ENCODE data around the gene MYO9A. TPM values are rescaled to one million over a fixed set of nuclear protein-coding genes. Genes with fewer than 3 reads are reported as not detected.
"Not testable (repeated sequence)": the region's sequence is repeated elsewhere in the genome, so short reads cannot be mapped to it uniquely, and the experiment has no call there.

Gene MYO9A
- total RNA-seq, 2 experiments from 2014 or later, result 18.3 to 20.2 TPM

DNA sequence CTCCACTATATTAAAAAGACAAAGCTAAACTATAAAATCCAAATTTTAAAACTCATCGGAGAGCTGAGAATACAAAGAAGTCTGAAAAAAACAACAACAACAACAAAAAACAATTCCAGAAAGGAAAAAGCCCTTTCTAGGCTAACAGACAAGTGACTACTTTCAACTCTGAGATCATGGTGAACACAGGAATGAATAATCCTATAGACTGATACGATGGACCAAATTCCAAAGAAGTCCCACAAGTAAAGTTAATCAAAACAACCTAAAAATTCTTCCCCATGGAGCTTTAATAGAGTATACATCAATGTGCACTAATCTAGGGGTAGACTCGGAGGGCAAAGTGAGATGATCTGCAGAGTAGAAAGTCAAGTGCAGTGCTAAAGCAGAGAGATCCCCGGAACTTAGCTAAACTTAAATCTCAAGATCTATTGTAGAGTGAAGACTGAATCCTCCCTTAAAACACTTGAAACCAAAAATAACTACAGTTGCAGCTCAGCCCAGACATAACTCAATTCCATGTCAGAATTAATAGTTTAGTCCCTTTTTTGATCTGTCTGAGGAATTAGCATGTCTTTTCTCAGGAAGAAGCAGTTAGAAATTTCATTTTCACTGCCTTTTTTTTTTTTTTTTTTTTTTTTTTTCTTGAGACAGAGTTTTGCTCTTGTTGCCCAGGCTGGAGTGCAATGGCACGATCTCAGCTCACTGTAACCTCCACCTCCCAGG, 43.5 kb downstream of the MYO9A start:
- H3K9me3 Mint-ChIP-seq, result no peaks in the 10 kb centered on the region
- CTCF ChIA-PET, result interaction anchor here (0.7 kb wide), 1 partner anchor 387 kb away, joined by 3 read pairs; no protein-coding TSS in a partner anchor
- H3K27me3 Mint-ChIP-seq, result no peaks in the 10 kb centered on the region
- H3K27ac Mint-ChIP-seq, result no peak overlapping the region
- DNase-seq, result no peak
- POLR2A ChIA-PET, result no interaction called here
- peaks cover 18% of the 10 kb centered on the region for H3K4me1 Mint-ChIP-seq (ENCODE audit: low read depth)
- H3K4me3 Mint-ChIP-seq, result no peak overlapping the region
- peaks cover 2% of the 10 kb centered on the region for H3K36me3 Mint-ChIP-seq
- intact Hi-C loops (cut with micrococcal nuclease), result no loop called here

DNA sequence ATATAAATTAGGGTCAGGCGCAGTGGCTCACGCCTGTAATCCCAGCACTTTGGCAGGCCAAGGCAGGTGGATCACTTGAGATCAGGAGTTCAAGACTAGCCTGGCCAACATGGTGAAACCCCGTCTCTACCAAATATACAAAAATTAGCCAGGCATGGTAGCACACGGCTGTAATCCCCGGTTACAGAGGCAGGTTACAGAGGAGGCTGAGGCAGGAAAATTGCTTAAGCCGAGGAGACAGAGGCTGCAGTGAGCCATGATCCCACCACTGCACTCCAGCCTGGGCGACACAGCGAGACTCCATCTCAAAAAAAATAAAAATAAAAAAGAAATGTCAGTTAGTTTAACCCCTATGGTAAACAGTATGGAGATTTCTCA, 46.5 kb downstream of the MYO9A start:
- CTCF ChIA-PET; H3K27ac Mint-ChIP-seq; DNase-seq; H3K4me3 Mint-ChIP-seq; H3K27me3 Mint-ChIP-seq; H3K4me1 Mint-ChIP-seq (ENCODE audit: low read depth); POLR2A ChIA-PET; intact Hi-C loops (cut with micrococcal nuclease); H3K36me3 Mint-ChIP-seq; H3K9me3 Mint-ChIP-seq: not testable (repeated sequence)

DNA sequence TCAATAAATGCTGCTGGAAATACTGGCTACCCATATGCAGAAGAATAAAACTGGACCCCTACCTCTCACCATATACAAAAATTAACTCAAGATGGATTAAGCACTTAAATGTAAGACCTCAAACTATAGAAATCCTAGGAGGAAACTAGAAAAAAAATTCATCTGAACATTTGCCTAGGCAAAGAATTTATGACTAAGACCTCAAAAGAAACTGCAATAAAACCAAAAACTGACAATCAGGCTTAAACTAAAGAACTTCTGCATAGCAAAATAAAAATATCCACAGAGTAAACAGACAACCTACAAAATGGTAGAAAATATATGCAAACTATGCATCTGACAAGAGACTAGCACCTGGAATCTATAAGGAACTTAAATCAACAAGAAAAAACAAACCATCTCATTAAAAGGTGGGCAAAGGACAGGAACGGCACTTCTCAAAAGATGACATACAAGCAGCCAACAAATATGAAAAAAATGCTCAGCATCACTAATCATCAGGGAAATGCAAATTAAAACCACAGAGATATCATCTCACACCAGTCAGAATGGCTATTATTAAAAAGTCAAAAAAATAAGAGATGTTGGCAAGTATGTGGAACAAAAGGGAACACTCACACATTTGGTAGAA, 47.0 kb downstream of the MYO9A start:
- Mint-ChIP-seq H3K27me3 (no peaks in the 10 kb centered on the region), H3K27ac (no peak overlapping the region), H3K9me3 (no peaks in the 10 kb centered on the region), H3K4me3 (no peak overlapping the region), H3K36me3 (peaks cover 2% of the 10 kb centered on the region), H3K4me1 (ENCODE audit: low read depth) (peaks cover 7% of the 10 kb centered on the region)
- ChIA-PET POLR2A (no interaction called here), CTCF (no interaction called here)
- intact Hi-C loops (cut with micrococcal nuclease), result no loop called here
- no peak for DNase-seq

DNA sequence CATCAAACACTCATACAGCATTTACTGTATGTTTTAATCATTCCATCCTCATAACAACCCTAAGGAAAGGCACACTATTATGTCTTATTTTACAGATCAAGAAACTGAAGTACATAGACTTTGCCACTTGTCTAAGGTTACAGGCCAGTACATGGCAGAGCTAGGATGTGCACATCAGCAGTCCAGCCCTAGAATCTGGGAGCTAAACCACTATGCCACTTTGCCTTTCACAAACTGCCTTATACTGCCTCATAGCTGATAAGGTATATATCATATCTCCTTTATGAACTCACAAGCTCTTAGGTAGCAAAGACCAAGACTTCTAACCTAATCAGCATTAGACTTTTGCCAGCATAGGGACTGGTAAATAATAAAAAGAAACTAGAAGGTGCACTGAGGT, 49.1 kb downstream of the MYO9A start:
- no peak overlapping the region for H3K4me3 Mint-ChIP-seq
- CTCF ChIA-PET, result no interaction called here
- H3K27ac Mint-ChIP-seq, result no peak overlapping the region
- peaks cover 3% of the 10 kb centered on the region for H3K4me1 Mint-ChIP-seq (ENCODE audit: low read depth)
- H3K36me3 Mint-ChIP-seq, result peaks cover 2% of the 10 kb centered on the region
- POLR2A ChIA-PET, result no interaction called here
- intact Hi-C loops (cut with micrococcal nuclease), result no loop called here
- DNase-seq, result no peak
- no peaks in the 10 kb centered on the region for H3K27me3 Mint-ChIP-seq
- no peaks in the 10 kb centered on the region for H3K9me3 Mint-ChIP-seq

DNA sequence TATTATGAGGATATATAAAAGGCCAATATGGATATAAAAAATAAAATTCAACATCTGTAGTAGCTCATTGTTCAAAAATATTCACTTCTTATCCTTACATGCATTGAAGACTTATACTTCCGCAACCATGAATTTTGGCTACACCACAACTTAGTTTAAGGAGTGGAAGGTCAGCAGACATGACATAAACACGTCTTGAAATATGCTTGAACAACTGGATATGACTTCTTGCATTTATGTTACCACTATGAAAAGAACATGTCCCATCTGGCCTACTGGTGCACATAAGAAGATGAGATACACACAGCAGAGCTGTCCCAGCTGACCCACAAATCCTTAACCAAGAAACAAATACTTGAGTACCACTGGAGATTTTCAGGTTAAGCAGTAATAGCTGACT, 52.1 kb downstream of the MYO9A start:
- ChIA-PET CTCF (no interaction called here), POLR2A (no interaction called here)
- no peaks in the 10 kb centered on the region for H3K4me1 Mint-ChIP-seq (ENCODE audit: low read depth)
- intact Hi-C loops (cut with micrococcal nuclease), result no loop called here
- no peak overlapping the region for H3K27ac Mint-ChIP-seq
- H3K27me3 Mint-ChIP-seq, result no peaks in the 10 kb centered on the region
- H3K9me3 Mint-ChIP-seq, result peaks cover 8% of the 10 kb centered on the region
- no peak for DNase-seq
- H3K4me3 Mint-ChIP-seq, result no peak overlapping the region
- peaks cover 6% of the 10 kb centered on the region for H3K36me3 Mint-ChIP-seq

DNA sequence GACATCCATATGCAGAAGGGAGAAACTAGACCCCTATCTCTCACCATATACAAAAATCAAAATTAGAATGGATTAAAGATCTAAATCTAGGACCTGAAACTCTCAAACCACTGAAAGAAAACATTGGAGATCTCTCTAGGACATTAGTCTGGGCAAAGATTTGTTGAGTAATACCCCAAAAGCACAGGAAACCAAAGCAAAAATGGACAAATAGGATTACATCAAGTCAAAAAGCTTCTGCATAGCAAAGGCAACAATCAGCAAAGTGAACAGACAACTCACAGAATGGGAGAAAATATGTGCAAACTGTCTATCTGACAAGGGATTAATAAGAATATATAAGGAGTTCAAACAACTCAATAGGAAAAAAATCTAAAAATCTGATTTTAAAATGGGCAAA, 54.8 kb downstream of the MYO9A start:
- ChIA-PET POLR2A (no interaction called here), CTCF (no interaction called here)
- Mint-ChIP-seq H3K36me3 (peaks cover 6% of the 10 kb centered on the region), H3K4me1 (ENCODE audit: low read depth) (peaks cover 2% of the 10 kb centered on the region), H3K27me3 (no peaks in the 10 kb centered on the region), H3K9me3 (peaks cover 8% of the 10 kb centered on the region), H3K27ac (no peak overlapping the region), H3K4me3 (no peak overlapping the region)
- intact Hi-C loops (cut with micrococcal nuclease), result no loop called here
- DNase-seq, result no peak

DNA sequence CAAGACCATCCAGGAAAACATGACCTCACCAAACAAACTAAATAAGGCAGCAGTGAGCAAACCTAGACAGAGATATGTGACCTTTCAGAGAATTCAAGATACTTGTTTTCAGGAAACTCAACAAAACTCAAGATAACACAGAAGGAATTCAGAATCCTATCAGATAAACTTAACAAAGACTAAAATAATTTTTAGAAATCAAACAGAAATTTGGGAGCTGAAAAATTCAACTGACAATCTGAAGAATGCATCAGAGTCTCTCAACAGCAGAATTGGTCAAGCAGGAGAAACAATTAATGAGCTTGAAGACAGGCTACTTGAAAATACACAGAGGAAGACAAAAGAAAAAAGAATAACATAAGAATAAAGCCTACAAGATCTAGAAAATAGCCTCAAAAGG, 55.6 kb downstream of the MYO9A start:
- intact Hi-C loops (cut with micrococcal nuclease), result no loop called here
- H3K36me3 Mint-ChIP-seq, result peaks cover 6% of the 10 kb centered on the region
- peaks cover 9% of the 10 kb centered on the region for H3K4me1 Mint-ChIP-seq (ENCODE audit: low read depth)
- POLR2A ChIA-PET, result no interaction called here
- no peak for DNase-seq
- no peak overlapping the region for H3K4me3 Mint-ChIP-seq
- no peaks in the 10 kb centered on the region for H3K27me3 Mint-ChIP-seq
- no peak overlapping the region for H3K27ac Mint-ChIP-seq
- peaks cover 8% of the 10 kb centered on the region for H3K9me3 Mint-ChIP-seq
- CTCF ChIA-PET, result interaction anchor here (1.4 to 1.7 kb wide), 2 partner anchors 92 to 283 kb away, joined by 3 read pairs; no protein-coding TSS in a partner anchor

DNA sequence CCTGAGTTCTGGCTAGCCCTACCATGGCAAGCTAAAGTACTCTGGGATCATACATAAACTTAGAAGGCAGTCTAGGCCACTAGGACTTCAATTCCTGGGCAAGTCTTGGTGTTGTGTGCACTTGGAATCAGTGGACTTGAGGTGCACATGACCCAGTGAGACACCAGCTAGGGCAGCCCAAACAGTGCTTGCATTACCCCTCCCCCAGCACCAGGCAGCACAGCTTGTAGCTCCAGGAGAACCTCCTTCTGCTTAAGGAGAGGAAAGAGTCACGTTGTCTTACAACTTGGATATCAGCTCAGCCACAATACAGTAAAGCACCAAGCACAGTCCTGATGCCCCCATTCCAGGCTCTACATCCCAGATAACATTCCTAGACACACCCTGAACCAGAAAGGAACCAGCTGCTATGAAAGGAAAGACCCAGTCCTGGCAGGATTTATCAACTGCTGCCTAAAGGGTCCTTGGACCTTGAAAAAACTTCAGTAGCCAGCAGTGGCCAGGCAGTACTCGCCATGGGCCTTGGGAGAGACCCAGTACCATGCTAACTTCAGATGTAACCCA, 57.2 kb downstream of the MYO9A start:
- no peak overlapping the region for H3K27ac Mint-ChIP-seq
- ChIA-PET CTCF (interaction anchor here (1.7 kb wide), 1 partner anchor 282 kb away, joined by 3 read pairs; no protein-coding TSS in a partner anchor), POLR2A (no interaction called here)

DNA sequence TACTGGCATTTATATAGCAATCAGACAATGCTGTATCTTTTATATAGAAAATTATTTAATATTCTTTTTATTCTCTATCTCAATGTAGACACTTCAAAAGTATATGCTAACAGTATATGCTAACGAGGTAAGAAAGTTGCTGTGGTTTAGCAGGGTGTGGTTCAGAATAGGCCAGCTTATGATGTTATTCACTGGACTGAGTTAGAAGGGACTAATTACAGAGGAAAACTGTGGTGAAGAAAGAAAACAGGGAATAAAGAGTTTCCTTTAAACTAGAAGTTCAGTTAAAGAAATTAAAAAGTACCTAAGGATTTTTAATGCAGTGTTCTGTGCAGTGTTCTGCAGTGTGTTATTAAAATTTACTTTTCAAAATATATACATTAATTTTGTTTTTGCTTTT, 59.4 kb downstream of the MYO9A start:
- intact Hi-C loops (cut with micrococcal nuclease), result no loop called here
- CTCF ChIA-PET, result no interaction called here
- no peaks in the 10 kb centered on the region for H3K27me3 Mint-ChIP-seq
- DNase-seq, result no peak
- no peak overlapping the region for H3K4me3 Mint-ChIP-seq
- H3K27ac Mint-ChIP-seq, result no peak overlapping the region
- POLR2A ChIA-PET, result no interaction called here
- peaks cover 9% of the 10 kb centered on the region for H3K4me1 Mint-ChIP-seq (ENCODE audit: low read depth)
- H3K36me3 Mint-ChIP-seq, result peaks cover 6% of the 10 kb centered on the region
- H3K9me3 Mint-ChIP-seq, result peaks cover 8% of the 10 kb centered on the region

More for the DNA sequence above, 57.2 kb downstream of the MYO9A start:
- H3K9me3 Mint-ChIP-seq, result peaks cover 8% of the 10 kb centered on the region
- H3K4me3 Mint-ChIP-seq, result no peak overlapping the region
- peaks cover 6% of the 10 kb centered on the region for H3K36me3 Mint-ChIP-seq
- peaks cover 9% of the 10 kb centered on the region for H3K4me1 Mint-ChIP-seq (ENCODE audit: low read depth)
- no peaks in the 10 kb centered on the region for H3K27me3 Mint-ChIP-seq
- intact Hi-C loops (cut with micrococcal nuclease), result no loop called here
- DNase-seq, result no peak

DNA sequence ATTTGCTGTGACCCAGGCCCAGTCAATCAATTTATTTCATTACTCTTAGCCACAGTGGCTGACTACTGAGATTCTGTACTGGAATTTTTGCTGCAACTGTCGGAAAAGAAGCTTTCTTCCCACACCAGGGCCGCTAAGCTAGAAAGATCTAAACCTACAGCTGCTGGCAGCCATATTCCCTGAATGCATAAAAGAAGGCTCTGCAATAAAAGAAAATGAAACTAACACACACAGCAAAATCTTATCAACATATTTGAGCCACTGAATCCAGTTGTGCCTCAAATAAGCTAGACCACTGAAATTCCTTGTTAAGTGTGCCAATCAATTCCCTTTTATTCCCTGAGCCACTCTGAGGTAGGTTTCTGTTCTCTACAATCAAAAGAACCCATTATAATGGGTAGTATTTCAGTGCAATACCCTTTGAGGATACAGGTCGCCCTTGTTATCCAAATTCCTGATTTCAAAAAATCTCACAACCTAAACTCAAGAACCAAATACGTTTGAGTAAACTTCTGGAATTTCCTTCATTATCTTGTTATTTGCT, 60.3 kb downstream of the MYO9A start:
- Mint-ChIP-seq H3K27me3 (no peaks in the 10 kb centered on the region), H3K4me1 (ENCODE audit: low read depth) (peaks cover 9% of the 10 kb centered on the region), H3K36me3 (peaks cover 2% of the 10 kb centered on the region), H3K9me3 (peaks cover 4% of the 10 kb centered on the region), H3K27ac (no peak overlapping the region), H3K4me3 (no peak overlapping the region)
- no peak for DNase-seq
- intact Hi-C loops (cut with micrococcal nuclease), result no loop called here
- ChIA-PET POLR2A (no interaction called here), CTCF (no interaction called here)

DNA sequence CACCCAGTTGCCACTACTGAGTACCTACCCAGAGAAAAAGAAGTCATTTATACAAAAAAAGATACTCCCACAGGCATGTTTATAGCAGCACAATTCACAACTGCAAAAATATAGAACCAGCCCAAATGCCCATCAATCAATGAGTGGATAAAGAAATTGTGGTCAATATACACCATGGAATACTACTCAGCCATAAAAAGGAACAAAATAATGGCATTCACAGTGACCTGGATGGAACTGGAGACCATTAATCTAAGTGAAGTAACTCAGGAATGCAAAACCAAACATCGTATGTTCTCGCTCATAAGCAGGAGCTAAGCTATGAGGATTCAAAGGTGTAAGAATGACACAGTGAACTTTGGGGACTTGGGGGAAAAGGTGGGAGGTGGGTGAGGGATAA, 61.7 kb downstream of the MYO9A start:
- intact Hi-C loops (cut with micrococcal nuclease); H3K4me3 Mint-ChIP-seq; POLR2A ChIA-PET: not testable (repeated sequence)

DNA sequence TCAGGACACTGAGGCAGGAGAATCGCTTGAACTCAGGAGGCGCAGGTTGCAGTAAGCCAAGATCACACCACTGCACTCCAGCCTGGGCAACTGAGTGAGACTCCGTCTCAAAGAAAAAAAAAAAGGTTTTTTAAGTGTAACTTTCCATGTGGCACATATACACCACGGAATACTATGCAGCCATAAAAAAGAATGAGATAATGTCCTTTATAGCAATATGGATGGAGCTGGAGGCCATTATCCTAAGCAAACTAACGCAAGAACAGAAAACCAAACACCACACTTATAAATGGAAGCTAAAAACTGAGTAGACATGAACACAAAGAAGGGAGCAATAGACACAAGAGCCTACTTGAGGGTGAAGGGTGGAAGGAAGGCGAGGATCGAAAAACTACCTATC, 64.7 kb downstream of the MYO9A start:
- H3K4me1 Mint-ChIP-seq (ENCODE audit: low read depth); intact Hi-C loops (cut with micrococcal nuclease); POLR2A ChIA-PET; H3K9me3 Mint-ChIP-seq; DNase-seq; H3K27ac Mint-ChIP-seq; CTCF ChIA-PET; H3K36me3 Mint-ChIP-seq; H3K4me3 Mint-ChIP-seq; H3K27me3 Mint-ChIP-seq: not testable (repeated sequence)

More for the DNA sequence above, 61.7 kb downstream of the MYO9A start:
- CTCF ChIA-PET, result interaction anchor here (0.6 kb wide), 1 partner anchor 434 kb away, joined by 3 read pairs; no protein-coding TSS in a partner anchor
- H3K36me3 Mint-ChIP-seq; H3K9me3 Mint-ChIP-seq; DNase-seq; H3K4me1 Mint-ChIP-seq (ENCODE audit: low read depth); H3K27me3 Mint-ChIP-seq; H3K27ac Mint-ChIP-seq: not testable (repeated sequence)

DNA sequence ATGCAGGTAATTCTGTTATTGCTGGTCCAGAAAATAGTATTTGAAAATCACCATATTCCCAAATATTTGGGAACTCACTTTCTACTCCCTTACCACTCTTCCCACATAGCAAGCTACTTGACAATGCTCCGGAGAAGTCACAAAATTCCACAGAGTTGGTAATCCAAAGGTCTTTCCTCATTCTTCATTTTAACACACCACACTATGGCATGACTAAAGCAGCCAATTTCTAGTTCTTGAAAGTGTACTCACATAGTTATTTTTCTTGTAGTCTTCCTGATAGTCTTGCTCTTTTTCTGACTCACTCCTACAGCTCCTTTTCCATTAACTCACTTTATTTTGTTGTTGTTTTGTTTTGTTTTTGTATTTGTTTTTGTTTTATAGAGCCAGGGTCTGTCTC, 67.2 kb downstream of the MYO9A start:
- POLR2A ChIA-PET, result no interaction called here
- CTCF ChIA-PET, result no interaction called here
- Mint-ChIP-seq H3K9me3 (peaks cover 2% of the 10 kb centered on the region), H3K4me1 (ENCODE audit: low read depth) (peaks cover 2% of the 10 kb centered on the region), H3K27ac (no peak overlapping the region), H3K4me3 (no peak overlapping the region), H3K27me3 (no peaks in the 10 kb centered on the region), H3K36me3 (peaks cover 8% of the 10 kb centered on the region)
- DNase-seq, result no peak
- intact Hi-C loops (cut with micrococcal nuclease), result no loop called here
